Activated CD8-positive, alpha-beta memory T cell treated with anti-CD3 and anti-CD28 coated beads, Interleukin-2, amount 50 U/mL, for 1 hour (primary cell): ENCODE measurements around the gene FCGR1A.
"Not testable (repeated sequence)": the region's sequence is repeated elsewhere in the genome, so short reads cannot be mapped to it uniquely, and the experiment has no call there.

Experiments used
- DNase-seq: peaks from one replicate; pipeline ENCODE4 v3.0.0-alpha.2; 2020; ENCODE audit errors: extremely low read depth

The FCGR1A gene

GRCh38 chr1:149782600-149782999 lies at the start of gene FCGR1A:
Gene FCGR1A, plus strand, starts transcription at chr1:149782694. Its CDS starts 50 bp downstream, at chr1:149782744.
- DNase-seq, result not testable (repeated sequence)

GRCh38 chr1:149732781-149733180 lies 49.7 kb upstream of the FCGR1A start:
- DNase-seq, result not testable (repeated sequence)

GRCh38 chr1:149734692-149735091 lies 47.8 kb upstream of the FCGR1A start:
- DNase-seq, result not testable (repeated sequence)

- DNase-seq, result not testable (repeated sequence)
These were observed 42.3 kb upstream of the FCGR1A start for GRCh38 chr1:149740148-149740581.

GRCh38 chr1:149740590-149741230 lies 41.8 kb upstream of the FCGR1A start:
- not testable (repeated sequence) for DNase-seq

- DNase-seq, result not testable (repeated sequence)
These were observed 40.6 kb upstream of the FCGR1A start for GRCh38 chr1:149741914-149742313.

- DNase-seq, result not testable (repeated sequence)
These were observed 35.8 kb upstream of the FCGR1A start for GRCh38 chr1:149746463-149747356.

- not testable (repeated sequence) for DNase-seq
These were observed 34.9 kb upstream of the FCGR1A start for GRCh38 chr1:149747359-149748143.

- not testable (repeated sequence) for DNase-seq
These were observed 34.4 kb upstream of the FCGR1A start for GRCh38 chr1:149748144-149748500.

- not testable (repeated sequence) for DNase-seq
These were observed 31.9 kb upstream of the FCGR1A start for GRCh38 chr1:149750562-149750961.

- not testable (repeated sequence) for DNase-seq
These were observed 30.3 kb upstream of the FCGR1A start for GRCh38 chr1:149752186-149752585.

- not testable (repeated sequence) for DNase-seq
These were observed 29.0 kb upstream of the FCGR1A start for GRCh38 chr1:149753466-149753865.

GRCh38 chr1:149755294-149755693 lies 27.2 kb upstream of the FCGR1A start:
- DNase-seq, result not testable (repeated sequence)

- not testable (repeated sequence) for DNase-seq
These were observed 20.2 kb upstream of the FCGR1A start for GRCh38 chr1:149762294-149762693.

- not testable (repeated sequence) for DNase-seq
These were observed 18.2 kb upstream of the FCGR1A start for GRCh38 chr1:149764087-149764800.

GRCh38 chr1:149766241-149766640 lies 16.3 kb upstream of the FCGR1A start:
- not testable (repeated sequence) for DNase-seq

- not testable (repeated sequence) for DNase-seq
These were observed 13.3 kb upstream of the FCGR1A start for GRCh38 chr1:149769216-149769615.

- DNase-seq, result not testable (repeated sequence)
These were observed 11.8 kb upstream of the FCGR1A start for GRCh38 chr1:149770661-149771060.

GRCh38 chr1:149771653-149772425 lies 10.7 kb upstream of the FCGR1A start:
- DNase-seq, result not testable (repeated sequence)

- not testable (repeated sequence) for DNase-seq
These were observed 6.9 kb upstream of the FCGR1A start for GRCh38 chr1:149775510-149776147.
